CD4-positive, alpha-beta T cell treated with Interleukin-6 for 4 hours (primary cell): Measurements from ENCODE around the gene KDM7A.
"Not testable (repeated sequence)": the region's sequence is repeated elsewhere in the genome, so short reads cannot be mapped to it uniquely, and the experiment has no call there.

Source experiments
- DNase-seq: peaks from one replicate; pipeline ENCODE4 v3.0.0-alpha.2; 2020; ENCODE audit warnings: mixed read lengths

The KDM7A gene

GRCh38 chr7:140156460-140157080, 20.2 kb downstream of the KDM7A start:
- DNase-seq, result peak; percentile 15

- no peak for DNase-seq
Measured at GRCh38 chr7:140155428-140155827, 21.4 kb downstream of the KDM7A start.

- DNase-seq, result no peak
Measured at GRCh38 chr7:140153666-140154161, 23.1 kb downstream of the KDM7A start.

- DNase-seq, result no peak
Measured at GRCh38 chr7:140146574-140146973, 30.2 kb downstream of the KDM7A start.

- DNase-seq, result no peak
Measured at GRCh38 chr7:140145709-140146108, 31.1 kb downstream of the KDM7A start.

GRCh38 chr7:140144821-140145220, 32.0 kb downstream of the KDM7A start:
- DNase-seq, result no peak

GRCh38 chr7:140143997-140144396, 32.8 kb downstream of the KDM7A start:
- DNase-seq, result no peak

- no peak for DNase-seq
Measured at GRCh38 chr7:140142031-140142430, 34.8 kb downstream of the KDM7A start.

GRCh38 chr7:140141256-140141655, 35.5 kb downstream of the KDM7A start:
- no peak for DNase-seq

GRCh38 chr7:140137078-140137477, 39.7 kb downstream of the KDM7A start:
- no peak for DNase-seq

GRCh38 chr7:140136073-140136472, 40.7 kb downstream of the KDM7A start:
- no peak for DNase-seq

- no peak for DNase-seq
Measured at GRCh38 chr7:140134039-140134438, 42.7 kb downstream of the KDM7A start.

GRCh38 chr7:140127360-140128127, 49.2 kb downstream of the KDM7A start:
- DNase-seq, result no peak

- no peak for DNase-seq
Measured at GRCh38 chr7:140126435-140127034, 50.2 kb downstream of the KDM7A start.

GRCh38 chr7:140122965-140123364, 53.8 kb downstream of the KDM7A start:
- no peak for DNase-seq

GRCh38 chr7:140121326-140121725, 55.5 kb downstream of the KDM7A start:
- DNase-seq, result no peak

GRCh38 chr7:140114817-140115216, 62.0 kb downstream of the KDM7A start:
- DNase-seq, result not testable (repeated sequence)

- not testable (repeated sequence) for DNase-seq
Measured at GRCh38 chr7:140108777-140109176, 68.0 kb downstream of the KDM7A start.

GRCh38 chr7:140096459-140096858, 80.3 kb downstream of the KDM7A start:
- no peak for DNase-seq

GRCh38 chr7:140093375-140093774, 83.4 kb downstream of the KDM7A start:
- no peak for DNase-seq

GRCh38 chr7:140085447-140085846, 91.3 kb downstream of the KDM7A start:
- DNase-seq, result no peak

- DNase-seq, result peak; percentile 39
Measured at GRCh38 chr7:140084972-140085371, 91.8 kb downstream of the KDM7A start.

GRCh38 chr7:140084142-140084655, 92.6 kb downstream of the KDM7A start:
- DNase-seq, result no peak

- DNase-seq, result no peak
Measured at GRCh38 chr7:140082770-140083169, 94.0 kb downstream of the KDM7A start.
